GM18861 (cell line): ENCODE data around the gene SRCIN1.

ENCODE experiments used
- ATAC-seq: cut with Tn5 transposase; IDR thresholded peaks from one replicate; pipeline ENCODE4 v1.9.1; 2021; ENCODE audit not compliant: unreplicated experiment

Gene SRCIN1

DNA sequence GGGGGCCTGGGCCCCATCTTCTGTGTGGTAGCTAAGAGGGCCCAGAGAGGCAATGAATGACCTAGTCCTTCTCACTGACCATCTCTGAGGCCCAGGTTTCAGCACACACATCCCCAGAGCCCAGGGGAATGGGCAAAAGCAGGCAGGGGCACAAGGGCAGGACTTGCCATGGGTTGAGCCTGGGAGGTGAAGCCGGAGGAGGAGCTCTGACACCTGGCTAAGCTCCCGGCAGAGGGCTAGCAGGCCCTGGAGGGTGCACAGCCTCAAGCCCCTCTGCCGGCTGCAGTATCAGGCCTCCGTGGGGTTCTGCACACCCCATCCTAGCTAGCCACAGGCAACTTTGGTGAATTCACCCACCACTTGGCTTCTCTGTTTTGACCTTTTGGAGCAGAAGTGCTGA lies 5.3 kb downstream of the SRCIN1 start:
- ATAC-seq = no peak

DNA sequence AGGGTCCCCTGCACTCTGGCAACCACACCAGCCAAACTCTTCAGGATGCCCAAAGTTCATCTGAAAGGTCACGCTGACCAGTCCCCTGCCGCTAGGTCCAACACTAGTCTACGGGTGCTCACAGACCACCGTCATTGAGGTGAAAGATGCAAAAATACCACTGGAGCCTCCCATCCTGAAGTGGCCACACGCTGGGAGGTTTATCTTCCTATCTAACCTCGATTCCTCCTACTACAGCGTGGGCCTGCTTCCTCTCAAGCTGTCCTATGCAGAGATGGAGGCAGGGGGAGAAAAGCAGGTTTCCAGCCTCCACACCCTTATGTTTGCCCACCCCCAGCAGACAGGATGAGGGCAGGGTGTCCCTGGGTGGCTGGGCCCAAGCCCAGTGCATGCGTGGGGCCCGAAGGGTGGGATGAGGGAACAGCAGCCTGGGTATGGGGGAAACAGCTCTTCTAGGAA lies 6.3 kb downstream of the SRCIN1 start:
- no peak for ATAC-seq

DNA sequence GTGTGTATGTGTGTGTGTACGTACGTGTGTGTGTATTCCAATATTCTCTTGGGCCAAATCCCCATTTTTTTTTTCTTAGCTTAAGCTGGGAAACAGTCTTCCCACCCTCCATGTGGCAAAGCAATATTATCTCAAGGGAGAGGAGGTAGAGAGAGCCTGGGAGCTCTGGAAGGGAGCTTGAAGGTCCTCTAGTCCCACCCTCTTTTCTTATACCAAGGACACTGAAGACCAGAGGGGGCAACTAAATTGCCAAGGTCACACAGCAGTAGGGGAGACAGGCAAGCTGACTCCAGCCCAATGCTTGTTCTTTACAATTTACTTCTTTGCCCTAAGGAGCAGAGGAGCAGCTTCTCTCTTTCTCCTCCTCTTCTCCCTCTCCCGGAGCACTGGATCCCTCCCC lies 6.8 kb downstream of the SRCIN1 start:
- no peak for ATAC-seq

DNA sequence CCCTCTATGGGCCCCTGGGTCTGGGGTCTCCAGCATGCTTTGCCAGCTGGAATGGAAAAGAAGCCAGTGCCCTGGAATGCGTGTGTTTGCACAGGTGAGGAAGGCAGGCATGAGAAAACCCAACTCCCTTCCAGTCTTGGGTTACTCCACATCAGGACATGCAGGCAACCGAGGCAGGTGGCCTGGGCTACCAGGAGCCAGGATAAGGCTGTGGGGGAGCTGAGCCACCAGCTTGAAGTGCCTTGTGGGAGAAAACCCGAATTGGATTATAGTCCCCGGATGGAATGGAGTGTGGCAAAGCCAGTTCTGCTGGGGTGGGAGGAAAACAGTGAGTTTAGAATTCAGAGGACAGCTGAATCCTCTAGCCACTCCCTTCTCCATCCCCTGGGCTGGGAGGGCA lies 7.2 kb downstream of the SRCIN1 start:
- ATAC-seq = no peak

DNA sequence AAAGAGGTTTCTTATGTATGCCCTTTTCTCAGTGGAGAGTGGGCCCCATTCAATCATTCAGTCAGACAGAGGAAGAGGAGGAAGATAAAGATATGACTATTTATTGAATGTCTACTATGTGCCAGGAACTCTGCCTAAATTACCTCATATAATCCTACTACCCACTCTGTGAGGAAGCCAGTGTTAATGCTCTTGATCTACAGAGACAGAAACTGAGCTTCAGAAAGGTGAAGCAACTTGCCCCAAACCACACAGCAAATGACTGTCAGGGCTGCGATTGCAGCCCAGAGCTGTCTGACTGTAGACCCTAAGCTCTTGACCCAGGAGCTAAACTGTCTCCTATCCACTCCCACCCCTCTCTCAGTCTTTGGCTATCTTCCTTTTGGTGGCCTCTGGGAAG lies 8.4 kb downstream of the SRCIN1 start:
- ATAC-seq = no peak

DNA sequence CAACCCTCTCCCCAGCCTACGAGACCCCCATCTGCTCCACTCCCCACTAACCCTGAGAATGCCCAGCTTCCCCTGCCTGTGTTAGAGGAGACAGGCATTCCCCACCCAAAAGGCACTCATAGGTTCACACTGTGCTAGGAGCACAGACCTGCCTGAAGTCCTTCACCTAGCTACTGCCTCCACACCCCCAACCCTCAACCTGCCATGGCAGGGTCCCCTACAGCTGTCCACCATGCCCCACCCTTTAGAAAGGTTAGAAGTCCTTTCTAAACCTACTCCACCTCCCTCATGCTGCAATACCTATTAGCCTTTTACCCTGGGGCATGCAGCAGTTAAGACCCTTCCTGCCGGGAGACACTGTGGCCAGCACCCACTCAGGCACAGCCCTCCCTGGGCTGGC lies 9.1 kb downstream of the SRCIN1 start:
- ATAC-seq = no peak

DNA sequence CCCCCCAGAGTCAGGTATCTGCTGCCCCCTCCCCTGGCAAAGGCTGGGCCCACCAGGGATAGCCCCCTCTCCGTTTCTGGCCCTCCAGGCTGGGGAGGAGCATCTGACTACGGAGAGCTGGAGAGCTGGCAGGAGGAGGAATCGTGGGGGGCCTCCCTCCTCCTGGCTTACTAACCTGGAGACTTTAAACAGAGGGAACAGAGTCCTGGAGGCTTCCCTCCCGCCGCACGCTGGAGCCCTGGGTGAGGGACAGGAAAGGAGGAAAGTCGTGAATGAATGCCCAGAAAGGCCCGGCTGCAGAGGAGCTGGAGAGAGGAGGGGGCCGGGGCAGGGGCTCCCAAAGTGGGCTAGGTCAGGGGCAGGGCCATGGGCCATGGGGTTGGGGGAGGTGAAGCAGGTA lies 9.9 kb downstream of the SRCIN1 start:
- ATAC-seq = no peak

DNA sequence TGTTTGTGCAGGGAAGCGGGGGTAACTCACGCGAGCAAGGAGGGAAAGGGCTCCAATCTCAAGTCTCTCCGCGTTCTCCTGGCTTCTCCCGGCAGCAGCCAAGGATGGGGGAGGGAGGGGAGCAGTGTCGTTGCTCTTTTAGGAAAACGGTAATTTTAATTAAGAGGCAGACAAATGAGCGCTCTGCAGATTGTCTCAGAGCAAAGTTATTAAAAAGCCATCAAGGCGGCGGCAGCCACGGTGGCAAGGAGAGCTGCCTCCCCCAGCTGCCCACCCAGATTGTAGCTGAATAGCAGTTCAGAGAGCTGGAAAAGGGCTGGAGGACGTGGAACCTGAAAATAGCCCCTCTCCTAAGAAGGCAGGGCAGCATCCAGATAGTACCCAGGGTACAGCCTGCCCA lies 11.6 kb downstream of the SRCIN1 start:
- ATAC-seq = no peak

DNA sequence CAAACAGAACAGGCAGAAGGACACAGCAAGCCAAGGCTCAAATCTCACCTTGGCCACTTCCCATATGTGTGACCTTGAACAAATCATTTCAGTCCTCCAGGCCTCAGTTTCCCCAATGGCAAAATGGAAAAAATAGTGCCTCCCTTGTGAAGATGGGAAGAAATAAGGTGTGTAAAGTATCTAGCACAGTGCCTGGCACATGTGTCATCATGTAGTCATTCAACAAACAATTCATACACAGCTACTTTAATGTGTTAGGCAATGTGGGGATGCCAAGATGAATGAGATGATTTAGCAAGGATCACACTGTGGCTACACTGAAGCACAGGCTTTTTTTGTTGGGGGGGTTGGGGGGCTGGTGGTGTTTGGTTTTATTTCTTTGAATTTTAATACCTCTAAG lies 13.3 kb downstream of the SRCIN1 start:
- no peak for ATAC-seq

DNA sequence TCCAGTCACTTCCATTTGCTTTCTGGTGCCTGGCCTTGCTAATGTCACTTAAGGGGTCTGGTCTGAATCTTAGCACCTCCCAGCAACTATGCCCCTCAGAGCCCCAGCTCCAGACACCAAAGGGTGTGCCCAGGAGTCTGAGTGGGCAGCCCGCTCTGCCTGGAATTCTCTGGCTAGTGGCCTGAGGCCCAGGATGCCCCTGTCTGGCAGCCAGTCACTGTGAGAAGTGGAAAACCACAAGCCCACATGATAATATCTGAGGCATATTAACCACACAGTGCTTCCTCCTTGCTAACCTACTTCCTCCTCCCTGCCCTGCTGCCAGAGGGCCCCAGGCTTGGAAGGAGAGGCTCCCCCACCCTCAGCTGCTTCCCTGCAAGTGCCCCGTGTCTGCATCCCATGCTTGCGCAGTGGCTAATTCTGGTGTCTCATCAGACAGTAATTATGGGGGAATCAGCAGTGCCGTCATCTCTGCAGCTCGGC lies 14.0 kb downstream of the SRCIN1 start:
- no peak for ATAC-seq

DNA sequence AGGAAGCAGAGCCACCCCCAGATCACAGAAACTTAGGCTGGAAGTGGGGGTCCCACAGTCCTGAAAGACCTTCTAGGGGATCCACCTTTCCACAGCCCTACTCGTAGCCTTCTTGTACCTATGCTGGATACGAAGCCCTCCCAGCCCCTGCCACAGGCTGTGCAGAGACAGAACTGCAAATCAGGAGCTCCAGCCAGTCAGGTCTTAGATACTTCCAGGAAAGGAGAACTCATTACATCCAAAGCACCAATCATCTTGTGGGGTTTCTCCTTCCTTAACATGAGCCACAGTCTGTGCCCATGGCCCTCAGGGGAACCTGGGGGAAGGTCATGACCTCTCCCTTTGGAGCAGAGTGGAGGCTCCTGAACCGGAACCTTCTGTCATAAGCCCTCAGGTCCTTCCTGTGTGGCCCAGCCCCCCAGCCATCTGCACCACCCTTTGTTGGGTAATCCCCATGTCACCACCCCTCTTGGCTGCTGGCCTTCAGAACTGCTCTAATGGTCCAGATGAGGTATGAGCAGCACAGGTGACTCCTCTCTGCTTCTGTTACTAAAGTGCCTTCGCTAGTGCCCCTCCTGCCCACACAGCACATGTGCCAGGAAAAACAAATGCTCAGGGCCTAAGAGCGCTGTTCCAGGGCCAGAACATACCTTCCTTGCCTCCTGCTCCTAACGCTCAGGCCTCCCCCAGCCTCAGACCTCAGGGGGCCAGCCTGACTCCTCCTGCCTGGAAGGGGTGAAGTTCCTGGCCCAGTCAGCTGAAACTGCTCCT lies 14.6 kb downstream of the SRCIN1 start:
- no peak for ATAC-seq

DNA sequence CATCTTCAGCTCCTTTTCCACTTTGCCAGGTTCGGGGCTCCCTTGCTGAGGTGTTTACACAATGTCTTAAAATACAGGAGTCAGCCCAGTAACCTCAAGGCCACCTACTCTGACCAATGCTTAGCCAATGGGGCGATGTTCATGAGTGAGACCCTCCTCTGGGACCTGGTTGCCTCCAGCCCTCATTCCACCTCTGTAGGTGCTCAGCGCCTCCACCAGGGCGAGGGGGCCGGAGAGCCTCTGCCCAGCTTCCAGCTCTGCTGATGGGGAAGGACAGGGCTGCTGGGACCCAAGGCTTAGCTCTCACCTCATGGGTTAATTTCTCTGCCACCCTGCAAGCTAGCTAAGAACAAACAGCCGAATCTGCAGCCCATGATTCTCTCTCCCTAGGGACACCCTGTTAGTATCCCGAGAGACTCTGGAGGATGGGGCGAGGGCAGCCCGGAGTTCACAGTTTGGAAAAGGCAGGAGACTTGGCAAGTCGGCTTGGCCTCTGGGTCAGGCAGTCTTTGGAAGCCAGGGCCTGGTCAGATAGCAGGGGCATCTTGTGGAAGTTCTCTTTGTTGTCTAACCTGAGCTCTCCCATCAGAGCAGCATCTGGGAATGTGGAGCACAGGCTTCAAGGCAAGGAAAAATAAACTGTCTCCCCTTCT lies 16.2 kb downstream of the SRCIN1 start:
- ATAC-seq = no peak

DNA sequence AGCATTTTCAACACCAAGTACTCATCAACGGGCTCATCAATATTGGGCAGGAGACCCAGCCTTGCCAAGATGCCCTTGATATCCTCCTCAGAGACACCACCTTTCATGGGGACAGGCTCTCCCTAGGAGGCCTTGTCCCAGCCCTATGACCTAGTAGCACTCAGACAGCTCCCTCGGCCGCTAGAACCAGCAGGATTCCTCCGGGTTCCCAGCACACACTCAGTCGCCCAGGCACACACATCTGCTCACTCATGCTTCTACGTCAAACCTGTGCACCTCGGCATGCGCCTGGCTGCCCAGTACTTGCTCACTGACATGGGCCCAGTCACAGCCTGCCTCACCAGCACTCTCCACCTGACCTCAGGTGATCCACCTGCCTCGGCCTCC lies 17.0 kb downstream of the SRCIN1 start:
- ATAC-seq = no peak

DNA sequence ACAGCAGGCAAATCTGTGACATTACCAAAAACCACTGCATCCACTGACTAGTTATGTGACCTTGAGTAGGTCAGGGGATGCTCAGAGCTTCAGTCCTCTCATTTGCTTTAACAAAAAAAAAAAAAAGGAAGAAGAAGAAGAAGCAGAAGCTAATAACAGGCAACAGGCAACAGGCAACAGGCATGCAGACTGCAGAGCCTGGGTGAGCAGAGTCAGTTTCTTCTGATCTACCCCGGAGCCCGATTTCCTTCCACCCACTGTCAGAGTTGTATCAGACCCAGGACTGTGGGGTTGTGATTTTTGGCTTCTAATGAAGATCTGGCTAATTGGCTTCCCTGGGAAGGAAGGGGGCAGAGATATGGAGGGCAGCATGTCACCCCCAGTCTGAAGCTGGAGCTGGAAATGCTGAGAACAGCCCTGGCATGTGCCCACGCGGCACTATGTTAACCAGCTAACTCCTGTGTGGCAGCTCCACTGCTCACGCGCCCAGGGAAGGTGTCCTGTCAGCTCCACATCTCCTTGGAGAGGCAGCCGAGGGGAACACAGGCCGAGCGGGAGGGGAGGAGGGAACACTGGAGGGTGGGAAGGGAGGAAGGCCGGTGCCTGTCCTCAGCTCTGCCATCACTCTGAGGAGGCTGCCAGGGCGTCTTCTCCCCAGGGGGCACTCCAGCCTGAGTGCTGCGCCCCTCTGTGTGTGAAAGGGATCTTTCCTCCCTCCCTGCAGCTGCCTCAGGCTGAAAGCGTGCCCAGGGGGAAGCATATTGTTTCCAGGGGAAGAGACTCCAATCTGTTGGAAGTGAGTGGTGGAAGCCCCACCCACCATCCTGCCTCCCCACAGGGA lies 17.6 kb downstream of the SRCIN1 start:
- no peak for ATAC-seq

DNA sequence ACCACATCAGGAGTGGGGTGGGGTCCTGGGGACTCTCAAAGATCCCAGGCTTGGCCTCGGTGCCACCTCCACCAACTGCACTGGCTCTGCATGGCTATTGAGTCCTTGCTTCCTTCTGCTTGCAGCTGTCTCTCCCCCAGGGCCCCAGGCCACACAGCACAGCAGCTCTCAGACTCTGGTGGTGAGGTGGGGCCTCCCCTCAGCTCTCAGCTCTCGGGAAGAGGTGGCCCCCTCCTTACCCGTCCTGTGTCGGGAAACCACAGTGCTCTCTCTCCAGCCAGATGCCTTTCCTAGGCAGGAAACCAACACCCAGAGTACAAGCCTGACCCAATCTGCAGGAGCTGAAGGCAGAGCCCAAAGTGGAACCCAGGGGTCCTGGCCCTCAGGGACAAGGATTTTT lies 18.5 kb downstream of the SRCIN1 start:
- no peak for ATAC-seq

DNA sequence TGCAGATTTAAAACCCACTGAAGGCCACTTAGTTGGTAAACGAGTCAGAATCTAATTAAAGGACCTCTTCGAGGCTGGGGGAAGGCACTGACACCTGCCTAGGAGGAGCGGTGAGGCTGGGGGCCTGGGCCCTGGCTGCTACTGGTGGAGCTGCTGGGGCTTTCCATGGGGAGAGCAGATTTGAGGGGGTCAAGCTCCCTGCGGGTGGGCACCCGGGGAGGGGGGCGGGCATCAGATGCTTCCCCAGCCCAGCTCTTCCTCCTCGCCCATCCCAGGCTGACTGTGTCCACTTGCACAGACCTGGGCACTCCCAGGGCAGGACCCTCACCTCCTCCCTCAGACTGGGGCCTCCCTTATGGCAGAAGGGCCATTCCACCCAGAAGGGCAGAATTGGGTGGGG lies 19.0 kb downstream of the SRCIN1 start:
- ATAC-seq = no peak

DNA sequence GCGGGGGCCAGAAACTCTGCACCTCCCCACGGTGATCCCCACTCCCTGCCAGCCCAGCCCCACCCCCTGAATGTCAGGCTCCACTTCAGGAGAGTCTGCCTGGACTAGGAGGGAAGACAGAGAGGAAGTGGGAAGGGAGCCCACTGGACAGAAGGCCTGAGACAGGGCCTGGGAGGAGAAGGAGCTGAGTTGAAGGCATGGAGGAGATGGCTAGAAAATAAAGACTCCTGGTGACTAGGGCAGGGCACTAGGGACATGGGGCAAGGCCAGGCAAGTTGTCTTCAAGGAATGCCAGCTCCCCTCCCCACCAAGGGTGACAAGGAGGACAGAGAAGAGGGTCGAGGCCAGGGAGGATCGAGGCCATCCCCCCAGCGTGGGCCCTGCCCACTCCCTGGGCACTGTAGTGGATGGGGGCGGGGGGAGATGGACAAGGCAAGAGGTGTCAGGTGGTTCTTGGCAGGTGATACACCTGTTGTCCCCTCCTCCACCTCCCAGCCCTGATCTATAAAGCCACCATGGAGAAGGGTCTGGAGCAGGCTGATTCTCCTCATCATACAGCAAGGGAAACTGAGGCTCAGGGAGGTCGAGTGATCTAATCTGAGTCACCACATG lies 19.7 kb downstream of the SRCIN1 start:
- no peak for ATAC-seq

DNA sequence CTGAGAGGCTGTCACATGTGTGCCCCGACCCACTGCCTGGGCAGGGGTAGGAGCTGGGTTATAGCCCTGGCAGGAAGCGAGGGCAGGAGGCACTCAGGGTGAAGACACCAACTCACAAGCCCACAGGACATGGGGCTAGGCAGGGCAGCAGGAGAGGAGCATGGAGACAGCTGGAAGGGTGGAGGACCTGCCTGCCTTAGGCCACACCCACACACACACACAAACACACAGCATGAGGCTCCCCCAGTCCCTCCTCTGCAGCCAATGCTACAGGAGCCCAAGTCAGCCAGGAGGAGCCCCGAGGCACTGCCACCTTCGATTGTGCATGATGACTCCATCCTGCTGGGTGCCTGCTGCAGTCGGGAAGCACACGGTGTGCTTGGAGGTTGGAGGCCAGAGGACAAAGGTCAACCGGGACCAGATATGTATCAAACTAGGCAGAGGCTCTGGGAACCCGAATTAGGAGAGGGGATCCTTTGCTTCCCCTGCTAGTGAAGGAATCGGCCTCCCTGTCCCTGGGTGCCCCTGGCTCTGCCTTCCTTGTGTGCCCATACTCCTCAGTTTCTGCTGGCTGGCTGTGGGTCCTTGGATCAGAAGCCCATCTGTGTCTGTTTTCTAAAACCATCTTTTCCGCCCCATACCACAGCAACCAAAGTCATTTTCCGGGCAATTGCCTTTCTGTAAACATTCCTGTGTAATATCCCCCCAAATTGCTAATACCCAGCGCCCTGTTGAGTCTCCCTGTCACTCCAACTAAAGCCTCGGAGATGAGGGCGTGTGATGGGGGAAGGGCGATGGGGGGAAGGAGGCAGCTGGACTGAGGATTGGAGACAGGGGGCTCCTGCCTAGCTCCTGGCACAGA lies 20.5 kb downstream of the SRCIN1 start:
- ATAC-seq = no peak

DNA sequence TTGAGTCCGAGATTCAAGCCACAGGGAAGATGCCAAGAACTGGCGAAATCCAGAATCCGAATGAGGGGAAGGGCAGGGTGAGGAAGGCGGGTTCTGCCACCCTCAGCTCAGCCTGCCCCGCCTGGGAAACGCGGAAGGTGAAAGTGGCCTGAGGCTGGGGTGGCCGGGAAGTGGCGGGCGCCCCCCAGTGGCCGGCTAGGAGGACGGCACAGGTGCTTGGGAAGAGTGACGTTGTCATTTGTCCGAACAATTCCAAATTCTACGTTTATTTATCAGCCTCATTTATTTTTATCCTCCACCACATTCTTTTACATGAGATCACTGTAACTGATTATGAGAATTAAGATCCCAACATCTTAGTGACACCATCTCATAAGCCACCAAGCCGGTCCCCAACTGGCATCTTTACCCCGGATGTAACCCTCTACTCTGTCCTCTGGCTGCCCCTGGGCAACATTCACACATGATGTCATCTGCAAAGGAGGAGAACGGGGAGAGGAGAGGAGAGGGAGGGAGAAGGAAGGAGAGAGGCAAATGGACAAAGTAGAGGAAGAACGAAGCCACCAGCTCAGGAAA lies 21.3 kb downstream of the SRCIN1 start:
- no peak for ATAC-seq

DNA sequence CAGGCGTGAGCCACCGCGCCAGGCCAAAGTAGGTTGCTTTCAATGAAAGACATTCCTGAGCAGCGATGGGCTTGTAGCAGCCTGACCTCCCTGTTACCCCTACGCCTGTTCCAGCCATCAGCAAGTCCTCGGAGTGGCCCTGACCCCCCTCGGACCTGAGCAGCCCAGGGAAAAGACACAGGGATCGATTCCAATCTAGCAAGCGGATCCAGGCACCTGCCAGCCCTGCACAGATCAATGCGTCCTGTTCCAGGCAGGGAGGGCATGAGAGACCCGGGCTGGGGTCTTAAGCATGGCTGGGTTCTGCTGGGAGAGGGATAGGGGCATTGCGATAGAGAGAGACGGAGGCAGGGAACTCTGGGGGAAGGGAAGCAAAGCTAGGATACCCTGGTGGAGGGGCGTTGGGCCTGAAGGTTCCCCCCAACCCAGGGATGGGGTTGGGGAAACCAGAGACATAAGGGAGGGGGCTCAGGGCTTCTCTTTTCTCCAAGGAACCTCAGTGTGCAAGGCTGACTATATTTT lies 21.9 kb downstream of the SRCIN1 start:
- no peak for ATAC-seq
